Ishikawa (cell line): ENCODE measurements around the gene PRDM12.

ENCODE experiments used
- CEBPB ChIP-seq: IDR thresholded peaks from 2 replicates; pipeline ENCODE4 v1.6.1; 2012
- CREB1 ChIP-seq: IDR thresholded peaks from 2 replicates; pipeline ENCODE4 v1.6.1; 2012; ENCODE audit warnings: low read depth
- EGR1 ChIP-seq: IDR thresholded peaks from 2 replicates; pipeline ENCODE4 v1.6.1; 2012
- EP300 ChIP-seq: IDR thresholded peaks from 2 replicates; pipeline ENCODE4 v1.6.1; 2012; ENCODE audit warnings: borderline replicate concordance
- FOXM1 ChIP-seq: IDR thresholded peaks from 2 replicates; pipeline ENCODE4 v1.6.1; 2012; ENCODE audit warnings: low read depth, borderline replicate concordance
- NFIC ChIP-seq: IDR thresholded peaks from 2 replicates; pipeline ENCODE4 v1.6.1; 2012
- RAD21 ChIP-seq: IDR thresholded peaks from 2 replicates; pipeline ENCODE4 v1.6.1; 2012; ENCODE audit warnings: low read depth
- REST ChIP-seq: IDR thresholded peaks from 2 replicates; pipeline ENCODE4 v1.6.1; 2012; ENCODE audit warnings: low read depth, mild to moderate bottlenecking
- TAF1 ChIP-seq: IDR thresholded peaks from 2 replicates; pipeline ENCODE4 v1.6.1; 2012; ENCODE audit warnings: low read depth, mild to moderate bottlenecking
- TCF12 ChIP-seq: IDR thresholded peaks from 2 replicates; pipeline ENCODE4 v1.6.1; 2012; ENCODE audit warnings: low read depth
- TEAD4 ChIP-seq: IDR thresholded peaks from 2 replicates; pipeline ENCODE4 v1.6.1; 2012
- USF1 ChIP-seq: IDR thresholded peaks from 2 replicates; pipeline ENCODE4 v1.6.1; 2012
- YY1 ChIP-seq: IDR thresholded peaks from 2 replicates; pipeline ENCODE4 v1.6.1; 2012; ENCODE audit warnings: low read depth
- ZBTB7A ChIP-seq: IDR thresholded peaks from 2 replicates; pipeline ENCODE4 v1.6.1; 2012; ENCODE audit warnings: low read depth
- TF ChIP-seq, protein P1 (sequence below): IDR thresholded peaks from 2 replicates; pipeline ENCODE4 v1.6.1; 2012

The PRDM12 gene

GRCh38 chr9:130639124-130639765 lies 25.1 kb upstream of the PRDM12 start:
- no peak for TF ChIP-seq TEAD4
- TF ChIP-seq REST = no peak
- TF ChIP-seq EGR1 = no peak
- TF ChIP-seq ZBTB7A = no peak
- TF ChIP-seq USF1 = no peak

- TF ChIP-seq, protein P1, sequence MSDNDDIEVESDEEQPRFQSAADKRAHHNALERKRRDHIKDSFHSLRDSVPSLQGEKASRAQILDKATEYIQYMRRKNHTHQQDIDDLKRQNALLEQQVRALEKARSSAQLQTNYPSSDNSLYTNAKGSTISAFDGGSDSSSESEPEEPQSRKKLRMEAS = no peak
- TF ChIP-seq CEBPB (no peak), USF1 (no peak), EP300 (no peak), TCF12 (no peak), TAF1 (no peak), EGR1 (no peak), RAD21 (no peak), FOXM1 (no peak), TEAD4 (no peak), CREB1 (no peak), ZBTB7A (no peak), NFIC (no peak), YY1 (no peak)
Observed at GRCh38 chr9:130639866-130640555, 24.4 kb upstream of the PRDM12 start.

GRCh38 chr9:130640681-130641080 lies 23.7 kb upstream of the PRDM12 start:
- no peak for TF ChIP-seq TEAD4
- no peak for TF ChIP-seq FOXM1
- no peak; the same call in 1 of the 2 replicates for TF ChIP-seq RAD21
- no peak for TF ChIP-seq NFIC
- no peak for TF ChIP-seq TCF12
- TF ChIP-seq REST = no peak
- TF ChIP-seq CEBPB = no peak
- TF ChIP-seq YY1 = no peak
- TF ChIP-seq ZBTB7A = no peak
- TF ChIP-seq TAF1 = no peak
- no peak for TF ChIP-seq USF1
- TF ChIP-seq EGR1 = no peak
- no peak for TF ChIP-seq EP300
- TF ChIP-seq CREB1 = no peak
- TF ChIP-seq, protein P1 = no peak

GRCh38 chr9:130642926-130643325 lies 21.5 kb upstream of the PRDM12 start:
- TF ChIP-seq RAD21 (no peak), CREB1 (no peak), ZBTB7A (no peak), EGR1 (no peak), CEBPB (no peak)

- TF ChIP-seq EP300 = no peak
Observed at GRCh38 chr9:130651221-130651620, 13.2 kb upstream of the PRDM12 start.

DNA sequence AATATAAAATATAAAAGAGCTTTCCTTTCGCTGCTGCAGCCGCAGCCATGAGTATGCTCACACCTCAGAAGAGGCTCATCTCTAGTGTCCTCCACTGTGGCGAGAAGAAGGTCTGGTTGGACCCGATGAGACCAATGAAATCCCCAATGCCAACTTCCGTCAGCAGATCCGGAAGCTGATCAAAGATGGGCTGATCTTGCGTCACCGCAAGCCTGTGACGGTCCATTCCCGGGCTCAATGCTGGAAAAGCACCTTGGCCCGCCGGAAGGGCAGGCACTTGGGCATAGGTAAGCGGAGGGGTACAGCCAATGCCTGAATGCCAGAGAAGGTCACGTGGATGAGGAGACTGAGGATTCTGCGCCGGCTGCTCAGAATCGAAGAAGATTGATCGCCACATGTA lies 12.6 kb upstream of the PRDM12 start:
- TF ChIP-seq USF1 = no peak
- TF ChIP-seq EP300 = no peak
- no peak for TF ChIP-seq TEAD4
- TF ChIP-seq REST = no peak
- TF ChIP-seq, protein P1 = no peak
- no peak for TF ChIP-seq CREB1
- no peak for TF ChIP-seq ZBTB7A
- TF ChIP-seq RAD21 = no peak
- no peak for TF ChIP-seq YY1
- no peak for TF ChIP-seq EGR1
- no peak for TF ChIP-seq TCF12
